Ovary (tissue), 9 donors: Measurements from ENCODE around the gene ZSCAN25. TPM values are rescaled to one million over a fixed set of nuclear protein-coding genes. Genes with fewer than 3 reads are reported as not detected.

Source experiments
- DNase-seq, 5 donors: peaks; one replicate each; pipeline ENCODE4 v3.0.0-alpha.2; 2019 to 2020
- H3K27ac ChIP-seq, 2 donors: fragments of 200-600 bp; one replicate each; pipeline versions ENCODE4 v1.5.1 to v1.8.0; 2019 to 2022
- H3K27me3 ChIP-seq: fragments of 200-600 bp; one replicate; pipeline ENCODE4 v1.8.0; 2022
- H3K36me3 ChIP-seq: fragments of 200-600 bp; sonication (generic); one replicate; pipeline ENCODE4 v1.5.1; 2019
- H3K4me1 ChIP-seq: one replicate; pipeline ENCODE4 v1.8.1; 2013; ENCODE audit warnings: mild to moderate bottlenecking, moderate library complexity; ENCODE audit not compliant: insufficient read depth
- H3K4me3 ChIP-seq: fragments of 200-600 bp; sonication (generic); one replicate; pipeline ENCODE4 v1.5.1; 2017
- H3K9me3 ChIP-seq, 2 donors: fragments of 200-600 bp in 1 of 2; sonication (generic) in 1 of 2; one replicate each; pipeline versions ENCODE4 v1.5.1 to v1.8.1; 2013 to 2019; ENCODE audit warnings: mild to moderate bottlenecking in 1 of 2, moderate library complexity in 1 of 2
- EP300 ChIP-seq: sonication (generic); formaldehyde crosslinking; IDR thresholded peaks from one replicate; pipeline ENCODE4 v1.6.1; 2017; ENCODE audit warnings: antibody characterized with exemption
- POLR2A ChIP-seq: fragments of 450-650 bp; IDR thresholded peaks from one replicate; pipeline ENCODE4 v1.6.1; 2017; ENCODE audit warnings: antibody characterized with exemption, mild to moderate bottlenecking, moderate library complexity
- WGBS, 3 donors: extraction: QIAGEN DNeasy Blood & Tissue Kit in 1 of 3; methylation state at CpG; one replicate each; pipeline versions ENCODE4 v1.1.5 to v1.1.7; 2013 to 2017; 5-methylcytosine and 5-hydroxymethylcytosine counted together
- intact Hi-C, 4 donors: fragments of 100-400 bp; cut with DNase I; formaldehyde crosslinking; loops; one replicate each; pipeline versions ENCODE4 v1.11.0 to v1.15.1; 2022 to 2023
- polyA plus RNA-seq, 2 donors: library from polyadenylated mRNA; stranded (reverse); fragments of 200-250 nt in 1 of 2; fragments of 350-450 nt in 1 of 2; fragmentation: Illumina TruSeq in 1 of 2; extraction: RNeasy Lipid Tissue Mini Kit (QIAGEN cat#74804) in 1 of 2; gene quantifications; one replicate each; pipeline ENCODE4 v1.2.3, GENCODE V29; 2013 to 2014
- total RNA-seq, 7 donors: library from RNA; depleted of rRNA in 2 of 7; stranded (reverse); fragments of >200 nt in 2 of 7; fragmentation: NEBNext Ultra II Directional in 3 of 7; extraction: Animal tissue kit (Norgen Biotek cat#: 25700) in 3 of 7; gene quantifications; one replicate each; pipeline versions ENCODE4 v1.1.0 to v1.2.4, GENCODE V29; 2016 to 2023
- TF ChIP-seq, protein P1 (sequence below), 3 donors: fragments of 450-650 bp in 2 of 3; fragments of 200-600 bp in 1 of 3; IDR thresholded peaks; one replicate each; pipeline versions ENCODE4 v1.5.1 to v1.8.0; 2016 to 2022; ENCODE audit warnings: antibody characterized with exemption in 3 of 3, mild to moderate bottlenecking in 1 of 3
- donor health status: DM: no; HTN: no; CAD: no; lungs with moderate emphysema.
- donor health status: DM: no; HTN: no; CAD: no.
- donor health status: Bipolar disorder and iron deficiency.
- donor health status: DM: yes; HTN: yes; CAD: no.
- donor health status: DM: no; HTN: no; CAD: no.
- donor health status: DM: yes; HTN: yes; CAD: no.

Gene ZSCAN25
- total and polyA plus RNA-seq, 9 donors, result 9.8 to 21.1 (median 17.3) TPM

DNA sequence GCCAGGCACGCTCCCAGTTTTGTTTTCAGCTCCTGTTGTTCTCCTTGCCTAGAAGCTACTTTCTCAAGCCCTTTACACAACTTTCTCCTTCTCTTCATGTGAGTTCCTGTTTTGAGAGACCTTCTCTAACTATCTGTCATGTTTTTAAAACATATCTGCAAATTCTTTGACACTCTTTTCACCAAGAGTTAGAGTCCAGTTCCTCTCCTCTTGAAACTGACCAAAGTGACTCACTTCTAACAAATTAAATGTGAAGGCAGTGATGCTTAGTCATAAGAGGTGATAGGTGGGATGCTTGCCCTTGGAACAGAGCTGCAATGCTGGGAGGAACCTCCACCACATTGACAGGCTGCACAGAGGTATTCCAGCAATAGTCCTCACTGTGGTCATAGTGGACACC is 25.3 kb downstream of the ZSCAN25 start:
- no peak overlapping the region for H3K27ac ChIP-seq
- no peaks in the 10 kb centered on the region for H3K4me1 ChIP-seq
- no peak overlapping the region for H3K4me3 ChIP-seq
- TF ChIP-seq POLR2A (no peak), EP300 (no peak)
- TF ChIP-seq, protein P1, sequence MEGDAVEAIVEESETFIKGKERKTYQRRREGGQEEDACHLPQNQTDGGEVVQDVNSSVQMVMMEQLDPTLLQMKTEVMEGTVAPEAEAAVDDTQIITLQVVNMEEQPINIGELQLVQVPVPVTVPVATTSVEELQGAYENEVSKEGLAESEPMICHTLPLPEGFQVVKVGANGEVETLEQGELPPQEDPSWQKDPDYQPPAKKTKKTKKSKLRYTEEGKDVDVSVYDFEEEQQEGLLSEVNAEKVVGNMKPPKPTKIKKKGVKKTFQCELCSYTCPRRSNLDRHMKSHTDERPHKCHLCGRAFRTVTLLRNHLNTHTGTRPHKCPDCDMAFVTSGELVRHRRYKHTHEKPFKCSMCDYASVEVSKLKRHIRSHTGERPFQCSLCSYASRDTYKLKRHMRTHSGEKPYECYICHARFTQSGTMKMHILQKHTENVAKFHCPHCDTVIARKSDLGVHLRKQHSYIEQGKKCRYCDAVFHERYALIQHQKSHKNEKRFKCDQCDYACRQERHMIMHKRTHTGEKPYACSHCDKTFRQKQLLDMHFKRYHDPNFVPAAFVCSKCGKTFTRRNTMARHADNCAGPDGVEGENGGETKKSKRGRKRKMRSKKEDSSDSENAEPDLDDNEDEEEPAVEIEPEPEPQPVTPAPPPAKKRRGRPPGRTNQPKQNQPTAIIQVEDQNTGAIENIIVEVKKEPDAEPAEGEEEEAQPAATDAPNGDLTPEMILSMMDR (IDR thresholded peaks at IDR 0.05), result no peak
- 95 to 100% (median 97%) methylated on average over 1 of the region's 1 CpG for WGBS, 3 donors
- H3K36me3 ChIP-seq, result no peaks in the 10 kb centered on the region
- intact Hi-C loops, result no loop called here
- no peak for DNase-seq
- H3K9me3 ChIP-seq, result no peaks in the 10 kb centered on the region
- H3K27me3 ChIP-seq, result no peaks in the 10 kb centered on the region

DNA sequence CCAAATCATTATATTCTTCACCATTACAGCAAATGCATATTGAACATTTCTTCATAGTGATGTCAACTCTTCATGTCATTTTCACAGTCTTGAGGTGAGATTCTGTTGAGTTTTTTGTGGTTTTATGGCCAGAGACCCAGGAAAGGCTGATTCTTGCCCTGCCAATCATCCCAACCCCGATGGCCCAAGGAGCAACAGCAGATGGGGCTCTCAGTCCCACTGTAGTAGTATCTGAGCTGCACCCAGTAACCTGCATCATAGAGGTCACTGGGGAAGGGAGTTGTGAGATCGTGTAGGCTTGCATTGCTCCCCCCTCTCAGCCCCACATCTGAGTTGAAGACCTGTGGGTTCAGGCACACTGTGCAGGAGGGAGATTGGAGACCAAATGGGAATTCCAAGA is 26.7 kb downstream of the ZSCAN25 start:
- WGBS, 3 donors, result 77 to 88% (median 88%) methylated on average over 2 of the region's 2 CpGs
- H3K36me3 ChIP-seq, result no peaks in the 10 kb centered on the region
- DNase-seq, result no peak
- no peaks in the 10 kb centered on the region for H3K4me1 ChIP-seq
- H3K9me3 ChIP-seq, result no peaks in the 10 kb centered on the region
- intact Hi-C loops, result no loop called here
- TF ChIP-seq EP300 (no peak), POLR2A (no peak)
- TF ChIP-seq, protein P1 (IDR thresholded peaks at IDR 0.05), result no peak
- H3K4me3 ChIP-seq, result no peak overlapping the region
- no peak overlapping the region for H3K27ac ChIP-seq
- H3K27me3 ChIP-seq, result no peaks in the 10 kb centered on the region

DNA sequence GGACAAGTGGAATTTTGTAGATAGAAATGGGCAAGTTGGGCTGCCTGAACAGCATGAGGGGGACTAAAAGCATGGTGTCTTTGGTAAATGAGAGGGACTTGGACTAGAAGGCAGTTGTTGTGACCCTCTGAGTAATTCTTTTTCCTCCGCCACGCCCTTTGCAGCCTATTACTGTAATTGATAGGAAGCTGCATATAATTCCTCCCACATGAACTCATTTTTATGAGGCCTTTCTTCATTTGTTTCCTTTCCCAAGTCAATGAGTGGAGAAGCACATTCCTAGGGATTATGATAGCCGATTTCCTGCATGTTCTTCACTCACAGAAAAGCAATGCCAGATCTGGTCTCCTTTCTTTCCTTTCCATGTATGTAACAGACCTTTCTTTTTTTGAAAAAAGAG is 27.7 kb downstream of the ZSCAN25 start:
- Histone ChIP-seq H3K9me3 (no peaks in the 10 kb centered on the region), H3K27me3 (no peaks in the 10 kb centered on the region), H3K36me3 (no peaks in the 10 kb centered on the region), H3K4me3 (no peak overlapping the region), H3K27ac (no peak overlapping the region), H3K4me1 (no peaks in the 10 kb centered on the region)
- TF ChIP-seq POLR2A, result no peak
- no peak for TF ChIP-seq EP300
- TF ChIP-seq, protein P1 (IDR thresholded peaks at IDR 0.05), result no peak
- DNase-seq, result no peak
- WGBS, 3 donors, result 91 to 98% (median 95%) methylated on average over 3 of the region's 3 CpGs
- intact Hi-C loops, result no loop called here

DNA sequence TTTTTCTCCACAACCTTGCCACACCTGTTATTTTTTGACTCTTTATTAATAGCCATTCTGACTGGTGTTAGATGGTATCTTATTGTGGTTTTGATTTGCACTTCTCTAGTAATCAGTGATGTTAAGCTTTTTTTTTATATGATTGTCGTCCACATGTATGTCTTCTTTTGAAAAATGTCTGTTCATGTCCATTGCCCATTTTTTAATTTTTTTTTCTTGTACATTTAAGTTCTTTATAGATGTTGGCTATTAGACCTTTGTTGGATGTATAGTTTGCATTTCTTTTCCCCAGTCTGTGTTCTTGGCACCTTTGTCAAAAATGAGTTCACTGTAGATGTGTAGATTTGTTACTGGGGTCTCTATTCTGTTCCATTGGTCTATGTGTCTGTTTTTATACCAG is 28.8 kb downstream of the ZSCAN25 start:
- Histone ChIP-seq H3K4me3 (no peak overlapping the region), H3K36me3 (no peaks in the 10 kb centered on the region), H3K4me1 (no peaks in the 10 kb centered on the region), H3K27ac (no peak overlapping the region), H3K9me3 (no peaks in the 10 kb centered on the region), H3K27me3 (no peaks in the 10 kb centered on the region)
- no peak for DNase-seq
- TF ChIP-seq, protein P1 (IDR thresholded peaks at IDR 0.05), result no peak
- TF ChIP-seq POLR2A, result no peak
- no peak for TF ChIP-seq EP300
- intact Hi-C loops, result no loop called here
- WGBS, 3 donors, result 95 to 100% (median 95%) methylated on average over 1 of the region's 1 CpG

DNA sequence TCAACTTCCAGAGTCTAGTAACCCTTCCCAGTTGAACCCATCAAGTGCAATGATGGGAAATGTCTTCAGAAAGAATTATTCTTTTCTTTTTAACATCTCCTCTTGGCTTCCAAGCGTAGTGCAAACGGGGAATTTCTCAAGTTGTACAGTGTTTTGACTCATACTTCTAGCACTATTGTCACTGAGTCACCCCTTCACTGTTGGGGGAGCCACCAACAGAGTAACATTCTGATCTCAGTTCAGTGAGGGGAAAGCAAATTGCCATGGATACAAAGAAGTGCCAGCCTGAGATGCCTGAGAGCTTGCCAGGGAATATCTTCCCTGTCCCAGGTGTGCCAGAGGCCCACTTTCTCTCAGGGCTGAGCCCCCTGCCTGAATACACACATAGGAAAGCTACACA is 32.1 kb downstream of the ZSCAN25 start:
- Histone ChIP-seq H3K27me3 (no peaks in the 10 kb centered on the region), H3K36me3 (no peaks in the 10 kb centered on the region), H3K27ac (no peak overlapping the region), H3K4me1 (no peaks in the 10 kb centered on the region), H3K4me3 (no peak overlapping the region), H3K9me3 (no peaks in the 10 kb centered on the region)
- no peak for DNase-seq
- WGBS, 3 donors, result 92 to 96% (median 95%) methylated on average over 2 of the region's 2 CpGs
- TF ChIP-seq EP300, result no peak
- TF ChIP-seq, protein P1 (IDR thresholded peaks at IDR 0.05), result no peak
- no peak for TF ChIP-seq POLR2A
- intact Hi-C loops, result no loop called here
